HEK293 (cell line): ENCODE results near the gene SUCLA2.

Source experiments
- CTCF ChIA-PET: fragments of 350-600 bp; formaldehyde crosslinking; extraction: SDS; loops from one replicate; lab custom pipeline; 2021; ENCODE audit warnings: antibody characterized with exemption; lab: Yijun Ruan, JAX
- POLR2A ChIA-PET: fragments of 300-600 bp; formaldehyde crosslinking; extraction: SDS; loops from one replicate; lab custom pipeline; 2020; ENCODE audit warnings: antibody characterized with exemption, inconsistent platforms; lab: Yijun Ruan, JAX
- H3K27ac ChIP-seq: fragments of 200-500 bp; sonication (Bioruptor generic); 2 replicates; pipeline ENCODE4 v1.5.1; 2014; ENCODE audit warnings: low read depth, low read length, control low read depth, inconsistent platforms; ENCODE audit errors: extremely low read depth
- H3K36me3 ChIP-seq, 2 experiments: fragments of 200-500 bp in 1 of 2; sonication (Bioruptor generic) in 1 of 2; 1 replicate in 1 of 2; 2 replicates in 1 of 2; pipeline ENCODE4 v1.5.1; 2014 to 2017; ENCODE audit warnings: inconsistent platforms in 2 of 2, low read length in 2 of 2; ENCODE audit not compliant: control insufficient read depth in 2 of 2, insufficient read depth in 1 of 2
- H3K4me1 ChIP-seq: fragments of 200-500 bp; sonication (Bioruptor generic); 2 replicates; pipeline ENCODE4 v1.5.1; 2014; ENCODE audit warnings: mild to moderate bottlenecking, low read length, inconsistent platforms; ENCODE audit not compliant: control insufficient read depth, insufficient read depth
- H3K4me3 ChIP-seq: 2 replicates; pipeline ENCODE4 v1.5.1; 2011; ENCODE audit warnings: low read depth, mild to moderate bottlenecking, control low read depth, low read length, moderate library complexity
- H3K9me3 ChIP-seq: fragments of 200-500 bp; sonication (Bioruptor generic); 2 replicates; pipeline ENCODE4 v1.5.1; 2014; ENCODE audit warnings: low read depth, low read length, inconsistent platforms; ENCODE audit not compliant: control insufficient read depth, insufficient read depth
- EGR2 ChIP-seq: fragments of 450-650 bp; formaldehyde crosslinking; IDR thresholded peaks from 2 replicates; pipeline ENCODE4 v1.5.1; 2016; ENCODE audit warnings: low read depth, missing biosample characterization, missing genetic modification characterization
- PATZ1 ChIP-seq: fragments of 450-650 bp; formaldehyde crosslinking; IDR thresholded peaks from 2 replicates; pipeline ENCODE4 v1.5.1; 2016; ENCODE audit warnings: missing biosample characterization, missing genetic modification characterization
- SALL2 ChIP-seq: fragments of 450-650 bp; formaldehyde crosslinking; IDR thresholded peaks from 2 replicates; pipeline ENCODE4 v1.5.0; 2017; ENCODE audit warnings: missing biosample characterization, mild to moderate bottlenecking, missing genetic modification characterization, borderline replicate concordance
- SP2 ChIP-seq: fragments of 450-650 bp; formaldehyde crosslinking; IDR thresholded peaks from 2 replicates; pipeline ENCODE4 v1.5.1; 2016; ENCODE audit warnings: missing biosample characterization, missing genetic modification characterization
- ZBTB17 ChIP-seq: fragments of 450-650 bp; formaldehyde crosslinking; IDR thresholded peaks from 2 replicates; pipeline ENCODE4 v1.5.1; 2016; ENCODE audit warnings: missing biosample characterization, missing genetic modification characterization
- ZBTB8A ChIP-seq: fragments of 450-650 bp; formaldehyde crosslinking; IDR thresholded peaks from 2 replicates; pipeline ENCODE4 v1.5.1; 2016; ENCODE audit warnings: missing biosample characterization, missing genetic modification characterization
- ZFP3 ChIP-seq: fragments of 450-650 bp; formaldehyde crosslinking; IDR thresholded peaks from 2 replicates; pipeline ENCODE4 v1.5.1; 2016; ENCODE audit warnings: low read depth, missing biosample characterization, missing genetic modification characterization
- ZFP69B ChIP-seq: fragments of 450-650 bp; formaldehyde crosslinking; IDR thresholded peaks from 2 replicates; pipeline ENCODE4 v1.5.1; 2016; ENCODE audit warnings: missing biosample characterization, missing genetic modification characterization
- ZNF121 ChIP-seq: fragments of 450-650 bp; formaldehyde crosslinking; IDR thresholded peaks from 2 replicates; pipeline ENCODE4 v1.5.1; 2016; ENCODE audit warnings: missing biosample characterization, missing genetic modification characterization
- ZNF133 ChIP-seq: fragments of 450-650 bp; formaldehyde crosslinking; IDR thresholded peaks from 2 replicates; pipeline ENCODE4 v1.5.1; 2016; ENCODE audit warnings: missing biosample characterization, missing genetic modification characterization
- ZNF155 ChIP-seq: fragments of 450-650 bp; formaldehyde crosslinking; IDR thresholded peaks from 2 replicates; pipeline ENCODE4 v1.5.1; 2016; ENCODE audit warnings: missing biosample characterization, missing genetic modification characterization
- ZNF157 ChIP-seq: fragments of 450-650 bp; formaldehyde crosslinking; IDR thresholded peaks from 2 replicates; pipeline ENCODE4 v1.5.1; 2016; ENCODE audit warnings: missing biosample characterization, missing genetic modification characterization
- ZNF169 ChIP-seq: fragments of 450-650 bp; formaldehyde crosslinking; IDR thresholded peaks from 2 replicates; pipeline ENCODE4 v1.5.1; 2016; ENCODE audit warnings: missing biosample characterization, missing genetic modification characterization
- ZNF174 ChIP-seq: fragments of 450-650 bp; formaldehyde crosslinking; IDR thresholded peaks from 2 replicates; pipeline ENCODE4 v1.5.0; 2017; ENCODE audit warnings: missing biosample characterization, mild to moderate bottlenecking, missing genetic modification characterization
- ZNF2 ChIP-seq: fragments of 450-650 bp; formaldehyde crosslinking; IDR thresholded peaks from 2 replicates; pipeline ENCODE4 v1.5.1; 2016; ENCODE audit warnings: missing biosample characterization, missing genetic modification characterization
- ZNF211 ChIP-seq: fragments of 450-650 bp; formaldehyde crosslinking; IDR thresholded peaks from 2 replicates; pipeline ENCODE4 v1.5.1; 2016; ENCODE audit warnings: low read depth, missing biosample characterization, missing genetic modification characterization
- ZNF223 ChIP-seq: fragments of 450-650 bp; formaldehyde crosslinking; IDR thresholded peaks from 2 replicates; pipeline ENCODE4 v1.5.1; 2016; ENCODE audit warnings: missing biosample characterization, missing genetic modification characterization
- ZNF335 ChIP-seq: fragments of 450-650 bp; formaldehyde crosslinking; conservative IDR thresholded peaks from 2 replicates; pipeline ENCODE4 v1.5.1; 2016; ENCODE audit warnings: missing biosample characterization, missing genetic modification characterization
- ZNF416 ChIP-seq: fragments of 450-650 bp; formaldehyde crosslinking; IDR thresholded peaks from 2 replicates; pipeline ENCODE4 v1.5.1; 2016; ENCODE audit warnings: missing biosample characterization, missing genetic modification characterization
- ZNF423 ChIP-seq: fragments of 450-650 bp; formaldehyde crosslinking; IDR thresholded peaks from 2 replicates; pipeline ENCODE4 v1.5.1; 2016; ENCODE audit warnings: missing biosample characterization, missing genetic modification characterization
- ZNF513 ChIP-seq: fragments of 450-650 bp; IDR thresholded peaks from 2 replicates; pipeline ENCODE4 v1.5.1; 2018; ENCODE audit warnings: missing biosample characterization, missing genetic modification characterization
- ZNF529 ChIP-seq: fragments of 450-650 bp; formaldehyde crosslinking; IDR thresholded peaks from 2 replicates; pipeline ENCODE4 v1.5.1; 2017; ENCODE audit warnings: missing genetic modification characterization, missing biosample characterization; ENCODE audit not compliant: insufficient replicate concordance
- ZNF548 ChIP-seq: fragments of 450-650 bp; formaldehyde crosslinking; IDR thresholded peaks from 2 replicates; pipeline ENCODE4 v1.5.1; 2016; ENCODE audit warnings: missing biosample characterization, missing genetic modification characterization
- ZNF626 ChIP-seq: fragments of 450-650 bp; sonication (Bioruptor Pico); formaldehyde crosslinking; IDR thresholded peaks from 2 replicates; pipeline ENCODE4 v1.5.1; 2018; ENCODE audit warnings: missing biosample characterization, missing genetic modification characterization, inconsistent platforms
- ZNF677 ChIP-seq: fragments of 450-650 bp; IDR thresholded peaks from 2 replicates; pipeline ENCODE4 v1.5.0; 2018; ENCODE audit warnings: missing biosample characterization, mild to moderate bottlenecking, missing genetic modification characterization, moderate library complexity
- ZNF777 ChIP-seq: fragments of 450-650 bp; formaldehyde crosslinking; IDR thresholded peaks from 2 replicates; pipeline ENCODE4 v1.5.1; 2017; ENCODE audit warnings: missing biosample characterization, missing genetic modification characterization, borderline replicate concordance
- TF ChIP-seq, protein P1 (sequence below): fragments of 450-650 bp; formaldehyde crosslinking; IDR thresholded peaks from 2 replicates; pipeline ENCODE4 v1.5.1; 2016; ENCODE audit warnings: missing biosample characterization, missing genetic modification characterization, borderline replicate concordance
- TF ChIP-seq, protein P2 (sequence below): IDR thresholded peaks from 2 replicates; pipeline ENCODE4 v1.6.1; 2011; ENCODE audit warnings: mild to moderate bottlenecking, low read depth, low read length, borderline replicate concordance
- TF ChIP-seq, protein P3 (sequence below): fragments of 450-650 bp; formaldehyde crosslinking; IDR thresholded peaks from 2 replicates; pipeline ENCODE4 v1.5.1; 2016; ENCODE audit warnings: missing biosample characterization, missing genetic modification characterization

Gene SUCLA2

GRCh38 chr13:48000559-48001113 lies 437 bp downstream of the SUCLA2 start:
- Histone ChIP-seq H3K36me3 (peaks cover 0 to 19% of the 10 kb centered on the region in 2 experiments; a peak in 2 of 3 replicates), H3K4me3 (peak overlapping the region; percentile 99), H3K27ac (peak overlapping the region; percentile 71; the same call in 1 of the 2 replicates), H3K4me1 (peaks cover 2% of the 10 kb centered on the region; the same call in 1 of the 2 replicates), H3K9me3 (no peaks in the 10 kb centered on the region)
- ChIA-PET CTCF (interaction anchor here (1.3 kb wide), 1 partner anchor 37 kb away, joined by 5 read pairs; the partner anchor contains the start of gene NUDT15), POLR2A (interaction anchor here (0.6 to 1.6 kb wide), 3 partner anchors 12 to 167 kb away, joined by 6 read pairs; partner anchors contain the start of gene NUDT15)
- TF ChIP-seq ZNF335 (tag by site-specific recombination) (peak; percentile 87), PATZ1 (no peak), ZNF174 (tag by site-specific recombination) (no peak), ZNF529 (no peak), ZNF548 (tag by site-specific recombination) (0 out of 2 replicates have a peak, but pooled peaks have one; percentile 11), ZNF211 (no peak), ZFP69B (peak; percentile 27; the same call in 1 of the 2 replicates), ZNF155 (tag by site-specific recombination) (no peak), ZNF121 (tag by site-specific recombination) (peak; percentile 9; the same call in 1 of the 2 replicates), ZNF513 (no peak), ZNF416 (tag by site-specific recombination) (no peak), ZNF133 (tag by site-specific recombination) (no peak), SALL2 (tag by site-specific recombination) (no peak), ZFP3 (no peak), ZNF677 (tag by site-specific recombination) (no peak), ZNF169 (tag by site-specific recombination) (no peak), ZNF157 (tag by site-specific recombination) (no peak), ZNF423 (tag by site-specific recombination) (no peak), ZBTB17 (peak; percentile 67; the same call in 1 of the 2 replicates), ZNF223 (tag by site-specific recombination) (no peak), ZNF777 (tag by site-specific recombination) (no peak), ZBTB8A (tag by site-specific recombination) (peak; percentile 97), SP2 (tag by site-specific recombination) (peak; percentile 18), EGR2 (no peak), ZNF626 (tag by site-specific recombination) (no peak), ZNF2 (tag by site-specific recombination) (no peak)
- TF ChIP-seq, protein P1, sequence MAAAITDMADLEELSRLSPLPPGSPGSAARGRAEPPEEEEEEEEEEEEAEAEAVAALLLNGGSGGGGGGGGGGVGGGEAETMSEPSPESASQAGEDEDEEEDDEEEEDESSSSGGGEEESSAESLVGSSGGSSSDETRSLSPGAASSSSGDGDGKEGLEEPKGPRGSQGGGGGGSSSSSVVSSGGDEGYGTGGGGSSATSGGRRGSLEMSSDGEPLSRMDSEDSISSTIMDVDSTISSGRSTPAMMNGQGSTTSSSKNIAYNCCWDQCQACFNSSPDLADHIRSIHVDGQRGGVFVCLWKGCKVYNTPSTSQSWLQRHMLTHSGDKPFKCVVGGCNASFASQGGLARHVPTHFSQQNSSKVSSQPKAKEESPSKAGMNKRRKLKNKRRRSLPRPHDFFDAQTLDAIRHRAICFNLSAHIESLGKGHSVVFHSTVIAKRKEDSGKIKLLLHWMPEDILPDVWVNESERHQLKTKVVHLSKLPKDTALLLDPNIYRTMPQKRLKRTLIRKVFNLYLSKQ (tag by site-specific recombination): no peak
- TF ChIP-seq, protein P2, sequence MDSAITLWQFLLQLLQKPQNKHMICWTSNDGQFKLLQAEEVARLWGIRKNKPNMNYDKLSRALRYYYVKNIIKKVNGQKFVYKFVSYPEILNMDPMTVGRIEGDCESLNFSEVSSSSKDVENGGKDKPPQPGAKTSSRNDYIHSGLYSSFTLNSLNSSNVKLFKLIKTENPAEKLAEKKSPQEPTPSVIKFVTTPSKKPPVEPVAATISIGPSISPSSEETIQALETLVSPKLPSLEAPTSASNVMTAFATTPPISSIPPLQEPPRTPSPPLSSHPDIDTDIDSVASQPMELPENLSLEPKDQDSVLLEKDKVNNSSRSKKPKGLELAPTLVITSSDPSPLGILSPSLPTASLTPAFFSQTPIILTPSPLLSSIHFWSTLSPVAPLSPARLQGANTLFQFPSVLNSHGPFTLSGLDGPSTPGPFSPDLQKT: no peak
- TF ChIP-seq, protein P3, sequence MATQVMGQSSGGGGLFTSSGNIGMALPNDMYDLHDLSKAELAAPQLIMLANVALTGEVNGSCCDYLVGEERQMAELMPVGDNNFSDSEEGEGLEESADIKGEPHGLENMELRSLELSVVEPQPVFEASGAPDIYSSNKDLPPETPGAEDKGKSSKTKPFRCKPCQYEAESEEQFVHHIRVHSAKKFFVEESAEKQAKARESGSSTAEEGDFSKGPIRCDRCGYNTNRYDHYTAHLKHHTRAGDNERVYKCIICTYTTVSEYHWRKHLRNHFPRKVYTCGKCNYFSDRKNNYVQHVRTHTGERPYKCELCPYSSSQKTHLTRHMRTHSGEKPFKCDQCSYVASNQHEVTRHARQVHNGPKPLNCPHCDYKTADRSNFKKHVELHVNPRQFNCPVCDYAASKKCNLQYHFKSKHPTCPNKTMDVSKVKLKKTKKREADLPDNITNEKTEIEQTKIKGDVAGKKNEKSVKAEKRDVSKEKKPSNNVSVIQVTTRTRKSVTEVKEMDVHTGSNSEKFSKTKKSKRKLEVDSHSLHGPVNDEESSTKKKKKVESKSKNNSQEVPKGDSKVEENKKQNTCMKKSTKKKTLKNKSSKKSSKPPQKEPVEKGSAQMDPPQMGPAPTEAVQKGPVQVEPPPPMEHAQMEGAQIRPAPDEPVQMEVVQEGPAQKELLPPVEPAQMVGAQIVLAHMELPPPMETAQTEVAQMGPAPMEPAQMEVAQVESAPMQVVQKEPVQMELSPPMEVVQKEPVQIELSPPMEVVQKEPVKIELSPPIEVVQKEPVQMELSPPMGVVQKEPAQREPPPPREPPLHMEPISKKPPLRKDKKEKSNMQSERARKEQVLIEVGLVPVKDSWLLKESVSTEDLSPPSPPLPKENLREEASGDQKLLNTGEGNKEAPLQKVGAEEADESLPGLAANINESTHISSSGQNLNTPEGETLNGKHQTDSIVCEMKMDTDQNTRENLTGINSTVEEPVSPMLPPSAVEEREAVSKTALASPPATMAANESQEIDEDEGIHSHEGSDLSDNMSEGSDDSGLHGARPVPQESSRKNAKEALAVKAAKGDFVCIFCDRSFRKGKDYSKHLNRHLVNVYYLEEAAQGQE (tag by site-specific recombination): peak; percentile 26; the same call in 1 of the 2 replicates
